Smooth muscle cell of bladder (primary cell): ENCODE measurements around the gene FFAR4. TPM values are rescaled to one million over a fixed set of nuclear protein-coding genes. Genes with fewer than 3 reads are reported as not detected.

Source experiments
- total RNA-seq: library from RNA; depleted of rRNA; stranded (reverse); fragments of >200 nt; gene quantifications from 2 replicates; pipeline ENCODE4 v1.2.3, GENCODE V29; 2014

Gene FFAR4
- not detected in 2 replicates for total RNA-seq

GRCh38 chr10:93566435-93567276 lies at the start of gene FFAR4:
TSS of gene FFAR4 (plus strand) at chr10:93566665. CDS start at chr10:93566721, 56 bp downstream.

DNA sequence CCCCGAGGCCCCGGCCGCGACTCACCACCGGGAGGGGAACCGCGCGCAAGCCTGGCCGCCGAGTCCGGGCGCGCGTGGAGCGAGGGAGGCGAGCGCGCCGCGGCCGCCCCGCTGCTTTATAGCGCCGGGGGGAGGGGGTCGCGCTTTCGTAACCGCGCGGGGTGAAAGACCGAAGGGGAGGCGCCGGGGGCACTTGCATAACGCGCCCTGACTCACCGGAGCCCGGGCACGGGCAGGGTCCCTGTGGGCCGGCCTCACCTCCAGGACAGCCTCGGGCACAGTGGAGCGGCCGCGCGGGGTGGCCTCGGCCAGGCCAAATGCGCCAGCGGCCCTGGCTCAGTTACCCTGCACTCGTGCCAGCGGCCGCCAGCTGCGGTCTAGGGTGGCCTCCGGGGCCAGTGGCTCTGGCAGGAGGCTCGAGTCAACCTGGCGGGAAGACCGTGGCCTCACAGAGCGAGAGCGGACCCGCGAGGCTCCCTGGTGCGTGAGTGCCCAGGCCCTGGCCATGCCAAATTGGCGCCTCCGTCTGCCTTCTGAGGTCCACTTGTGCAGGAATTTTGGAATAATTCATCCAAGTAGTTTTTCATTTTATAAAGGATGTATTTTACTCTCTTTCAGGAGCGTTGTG lies 34.8 kb downstream of the FFAR4 start, which contains the start of gene RBP4:
TSS of gene RBP4 (minus strand) at position 90 of the 628 bp plus-strand sequence. CDS start 207 bp downstream, outside the sequence.

GRCh38 chr10:93612311-93612710 lies 45.8 kb downstream of the FFAR4 start, which contains the start of gene PDE6C:
TSS of gene PDE6C (plus strand) at chr10:93612537. CDS start at chr10:93612726, 189 bp downstream.

Other genes starting within 250 kb of the FFAR4 start
- 119 and 218 TPM in 2 replicates for gene MYOF, start 84.3 kb upstream of the FFAR4 start, total RNA-seq
- gene CEP55, start 70.1 kb upstream of the FFAR4 start, total RNA-seq = 3.8 TPM in 2 replicates
- gene RBP4, start 34.6 kb downstream of the FFAR4 start, total RNA-seq = 0.37 TPM in 1 of 2 replicates, not detected in the other
- not detected in 2 replicates for gene PDE6C, start 45.9 kb downstream of the FFAR4 start, total RNA-seq
- 4.8 and 6.1 TPM in 2 replicates for gene FRA10AC1, start 135.9 kb downstream of the FFAR4 start, total RNA-seq
- gene LGI1, start 191.3 kb downstream of the FFAR4 start, total RNA-seq = 0.14 TPM in 1 of 2 replicates, not detected in the other